H9 (cell line): ENCODE measurements around the gene PTK6. TPM values are rescaled to one million over a fixed set of nuclear protein-coding genes. Genes with fewer than 3 reads are reported as not detected.

Experiments
- DNase-seq: peaks from one replicate; pipeline ENCODE4 v3.0.0-alpha.2; 2017
- H2AFZ ChIP-seq: one replicate; pipeline ENCODE4 v1.6.1; 2013; ENCODE audit warnings: mild to moderate bottlenecking, low read length, control low read depth, moderate library complexity
- H2AK5ac ChIP-seq: 2 replicates; pipeline ENCODE4 v1.6.1; 2013; ENCODE audit warnings: low read length, control low read depth, mixed read lengths; ENCODE audit not compliant: insufficient read length
- H2BK120ac ChIP-seq: one replicate; pipeline ENCODE4 v1.6.1; 2013; ENCODE audit warnings: low read depth, mild to moderate bottlenecking, low read length, control low read depth, inconsistent platforms; ENCODE audit not compliant: poor library complexity, severe bottlenecking
- H2BK12ac ChIP-seq: 2 replicates; pipeline ENCODE4 v1.6.1; 2013; ENCODE audit warnings: low read length, control low read depth, mixed read lengths, low read depth; ENCODE audit not compliant: insufficient read length
- H2BK15ac ChIP-seq: 2 replicates; pipeline ENCODE4 v1.6.1; 2013; ENCODE audit warnings: low read depth, low read length, control low read depth
- H2BK20ac ChIP-seq: one replicate; pipeline ENCODE4 v1.6.1; 2013; ENCODE audit warnings: low read depth, mild to moderate bottlenecking, low read length, control low read depth, inconsistent platforms; ENCODE audit not compliant: poor library complexity, severe bottlenecking
- H2BK5ac ChIP-seq: 2 replicates; pipeline ENCODE4 v1.6.1; 2013; ENCODE audit warnings: low read length, control low read depth, mixed read lengths; ENCODE audit not compliant: insufficient read length
- H3K14ac ChIP-seq: 2 replicates; pipeline ENCODE4 v1.6.1; 2013; ENCODE audit warnings: low read length, control low read depth; ENCODE audit not compliant: insufficient read depth
- H3K18ac ChIP-seq: 2 replicates; pipeline ENCODE4 v1.6.1; 2013; ENCODE audit warnings: low read depth, mild to moderate bottlenecking, mixed read lengths, low read length, control low read depth; ENCODE audit not compliant: insufficient read length
- H3K23ac ChIP-seq: 2 replicates; pipeline ENCODE4 v1.6.1; 2013; ENCODE audit warnings: low read length, control low read depth, mixed read lengths, low read depth; ENCODE audit not compliant: insufficient read length
- H3K23me2 ChIP-seq: 2 replicates; pipeline ENCODE4 v1.6.1; 2013; ENCODE audit warnings: low read depth, mild to moderate bottlenecking, mixed read lengths, low read length, control low read depth; ENCODE audit not compliant: insufficient read length, poor library complexity, severe bottlenecking
- H3K27ac ChIP-seq: 2 replicates; pipeline ENCODE4 v1.5.1; 2013; ENCODE audit warnings: low read length, control low read depth, mixed read lengths, low read depth; ENCODE audit not compliant: insufficient read length
- H3K27me3 ChIP-seq: 2 replicates; pipeline ENCODE4 v1.6.1; 2013; ENCODE audit warnings: low read length, control low read depth, inconsistent platforms; ENCODE audit not compliant: insufficient read depth
- H3K4ac ChIP-seq: 2 replicates; pipeline ENCODE4 v1.6.1; 2013; ENCODE audit warnings: low read depth, mild to moderate bottlenecking, control low read depth, inconsistent platforms, low read length, moderate library complexity
- H3K4me1 ChIP-seq: 2 replicates; pipeline ENCODE4 v1.6.1; 2013; ENCODE audit warnings: low read length, control low read depth, inconsistent platforms; ENCODE audit not compliant: insufficient read depth
- H3K4me2 ChIP-seq: 2 replicates; pipeline ENCODE4 v1.6.1; 2013; ENCODE audit warnings: low read length, control low read depth, mixed read lengths; ENCODE audit not compliant: insufficient read length, insufficient read depth
- H3K56ac ChIP-seq: 2 replicates; pipeline ENCODE4 v1.6.1; 2013; ENCODE audit warnings: low read depth, mild to moderate bottlenecking, mixed read lengths, low read length, control low read depth; ENCODE audit not compliant: insufficient read length
- H3K79me1 ChIP-seq: 2 replicates; pipeline ENCODE4 v1.6.1; 2013; ENCODE audit warnings: low read depth, mild to moderate bottlenecking, moderate library complexity, low read length, control low read depth, inconsistent platforms; ENCODE audit not compliant: insufficient read depth, poor library complexity, severe bottlenecking
- H3K79me2 ChIP-seq: 2 replicates; pipeline ENCODE4 v1.6.1; 2013; ENCODE audit warnings: low read length, control low read depth, inconsistent platforms; ENCODE audit not compliant: insufficient read depth
- H3K9ac ChIP-seq: 2 replicates; pipeline ENCODE4 v1.6.1; 2013; ENCODE audit warnings: low read length, control low read depth, mixed read lengths; ENCODE audit not compliant: insufficient read length; ENCODE audit errors: extremely low read depth
- H3K9me3 ChIP-seq: one replicate; pipeline ENCODE4 v1.6.1; 2013; ENCODE audit warnings: low read depth, low read length, inconsistent platforms; ENCODE audit not compliant: control insufficient read depth
- H3T11ph ChIP-seq: one replicate; pipeline ENCODE4 v1.6.1; 2013; ENCODE audit warnings: mild to moderate bottlenecking, low read length, control low read depth, inconsistent platforms
- H4K20me1 ChIP-seq: one replicate; pipeline ENCODE4 v1.6.1; 2013; ENCODE audit not compliant: control insufficient read depth, insufficient read length, insufficient read depth
- H4K5ac ChIP-seq: 2 replicates; pipeline ENCODE4 v1.6.1; 2013; ENCODE audit warnings: low read depth, mild to moderate bottlenecking, mixed read lengths, low read length, control low read depth; ENCODE audit not compliant: insufficient read length
- H4K8ac ChIP-seq: replicated peaks from 2 replicates; pipeline ENCODE4 v1.6.1; 2013; ENCODE audit warnings: low read length, control low read depth, mixed read lengths, low read depth; ENCODE audit not compliant: insufficient read length
- H4K91ac ChIP-seq: 2 replicates; pipeline ENCODE4 v1.6.1; 2013; ENCODE audit warnings: low read depth, mild to moderate bottlenecking, moderate library complexity, mixed read lengths, low read length, control low read depth; ENCODE audit not compliant: insufficient read length
- H3K27ac Mint-ChIP-seq, 3 experiments: 2 replicates in 2 of 3; 3 replicates in 1 of 3; pipeline ENCODE4 v1.8.0; 2020 to 2021; ENCODE audit warnings: mixed read lengths in 3 of 3, mild to moderate bottlenecking in 1 of 3, moderate library complexity in 1 of 3
- H3K27me3 Mint-ChIP-seq: 2 replicates; pipeline ENCODE4 v1.8.0; 2021; ENCODE audit warnings: low read depth, mild to moderate bottlenecking, moderate library complexity, mixed read lengths
- H3K36me3 Mint-ChIP-seq, 3 experiments: 2 replicates in 2 of 3; 3 replicates in 1 of 3; pipeline ENCODE4 v1.8.0; 2020 to 2021; ENCODE audit warnings: low read depth in 3 of 3, mixed read lengths in 3 of 3; ENCODE audit not compliant: insufficient read depth in 1 of 3
- H3K4me1 Mint-ChIP-seq, 2 experiments: 2 replicates each; pipeline ENCODE4 v1.8.0; 2020; ENCODE audit warnings: mixed read lengths in 2 of 2
- H3K4me3 Mint-ChIP-seq, 2 experiments: 2 replicates in 1 of 2; 3 replicates in 1 of 2; pipeline ENCODE4 v1.8.0; 2020 to 2021; ENCODE audit warnings: mild to moderate bottlenecking in 2 of 2, mixed read lengths in 2 of 2, moderate library complexity in 1 of 2
- H3K9me3 Mint-ChIP-seq, 2 experiments: 2 replicates in 1 of 2; 3 replicates in 1 of 2; pipeline ENCODE4 v1.8.0; 2020; ENCODE audit warnings: mild to moderate bottlenecking in 2 of 2, mixed read lengths in 2 of 2, moderate library complexity in 1 of 2
- CTCF ChIP-seq: fragments of 200-600 bp; sonication (generic); conservative IDR thresholded peaks from 3 replicates; pipeline ENCODE4 v1.8.0; 2021; ENCODE audit warnings: antibody characterized with exemption, mild to moderate bottlenecking
- WGBS: extraction: QIAGEN DNeasy Blood & Tissue Kit; methylation state at CpG from one replicate; pipeline ENCODE4 v1.1.7; 2013; ENCODE audit warnings: missing lambda C conversion rate, low lambda C conversion rate, mixed read lengths; ENCODE audit not compliant: insufficient read length; ENCODE audit errors: extremely low coverage; 5-methylcytosine and 5-hydroxymethylcytosine counted together
- total RNA-seq: library from RNA; stranded (reverse); gene quantifications from 2 replicates; pipeline ENCODE4 v1.2.1, GENCODE V29; 2021

The PTK6 gene
- total RNA-seq, 1 experiment from 2014 or later = 0.46 TPM

DNA sequence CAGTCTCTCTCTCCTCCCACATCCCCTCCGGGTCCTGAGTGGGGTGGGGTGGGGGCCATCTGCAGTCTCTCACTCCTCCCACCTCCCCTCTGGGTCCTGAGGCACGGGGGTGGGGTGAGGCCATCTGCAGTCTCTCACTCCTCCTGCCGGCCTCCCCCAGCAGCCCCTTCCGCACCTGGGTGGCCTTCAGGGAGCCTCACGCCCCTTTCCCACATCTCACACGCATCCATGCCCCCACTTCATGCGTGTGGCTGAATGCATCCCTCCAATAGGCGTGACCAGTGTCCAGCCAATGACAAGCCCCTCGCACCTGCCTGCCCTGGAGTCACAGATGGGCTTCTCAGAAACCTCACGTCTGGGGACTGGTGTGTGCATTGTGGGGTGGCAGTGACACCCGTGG is 11.4 kb upstream of the PTK6 start:
- H3K27ac Mint-ChIP-seq = no peak overlapping the region
- Histone ChIP-seq H3K4me2 (no peak overlapping the region), H3K14ac (no peak overlapping the region), H2AFZ (no peak overlapping the region), H3K56ac (no peak overlapping the region), H2BK15ac (no peak overlapping the region), H2AK5ac (no peak overlapping the region), H4K91ac (no peak overlapping the region), H4K8ac (no peak overlapping the region), H2BK12ac (no peak overlapping the region), H3K9me3 (no peaks in the 10 kb centered on the region), H3K4me1 (no peaks in the 10 kb centered on the region; the same call in 1 of the 2 replicates), H2BK120ac (no peak overlapping the region), H3K18ac (no peak overlapping the region), H3K27ac (no peak overlapping the region), H2BK5ac (no peak overlapping the region), H3K79me1 (no peaks in the 10 kb centered on the region), H3K4ac (no peak overlapping the region), H2BK20ac (no peak overlapping the region), H3K9ac (no peak overlapping the region), H3K23ac (no peak overlapping the region), H3K23me2 (peaks cover 4% of the 10 kb centered on the region), H3K79me2 (no peaks in the 10 kb centered on the region), H3T11ph (no peak overlapping the region), H4K20me1 (peaks cover 3% of the 10 kb centered on the region), H3K27me3 (no peaks in the 10 kb centered on the region), H4K5ac (no peak overlapping the region)
- TF ChIP-seq CTCF = no peak
- no peaks in the 10 kb centered on the region; a peak in 1 of 7 replicates for H3K36me3 Mint-ChIP-seq
- no peaks in the 10 kb centered on the region for H3K9me3 Mint-ChIP-seq
- no peak for DNase-seq
- no peaks in the 10 kb centered on the region for H3K27me3 Mint-ChIP-seq
- no peak overlapping the region for H3K4me3 Mint-ChIP-seq
- WGBS = no CpG with 5 or more reads among the region's 11 CpGs
- H3K4me1 Mint-ChIP-seq = peaks cover 22 to 40% of the 10 kb centered on the region in 2 experiments
